Gastroesophageal sphincter (tissue), 3 donors: ENCODE results near the gene GPR137B.
"Not testable (repeated sequence)": the region's sequence is repeated elsewhere in the genome, so short reads cannot be mapped to it uniquely, and the experiment has no call there.

ENCODE experiments used
- CTCF ChIP-seq, 4 experiments: fragments of 200-600 bp in 2 of 4; fragments of 450-650 bp in 2 of 4; sonication (generic) in 1 of 4; IDR thresholded peaks; one replicate each; pipeline ENCODE4 v1.5.1; 2017 to 2019; ENCODE audit warnings: antibody characterized with exemption in 4 of 4, mild to moderate bottlenecking in 2 of 4, moderate library complexity in 2 of 4
- EP300 ChIP-seq: sonication (generic); formaldehyde crosslinking; IDR thresholded peaks from one replicate; pipeline ENCODE4 v1.6.1; 2017; ENCODE audit warnings: antibody characterized with exemption, mild to moderate bottlenecking
- POLR2A ChIP-seq, 2 donors: fragments of 450-650 bp; IDR thresholded peaks; one replicate each; pipeline ENCODE4 v1.6.1; 2017; ENCODE audit warnings: antibody characterized with exemption in 2 of 2, mild to moderate bottlenecking in 2 of 2, moderate library complexity in 1 of 2
- POLR2AphosphoS5 ChIP-seq: sonication (generic); formaldehyde crosslinking; IDR thresholded peaks from one replicate; pipeline ENCODE4 v1.6.1; 2017; ENCODE audit warnings: antibody characterized with exemption

DNA sequence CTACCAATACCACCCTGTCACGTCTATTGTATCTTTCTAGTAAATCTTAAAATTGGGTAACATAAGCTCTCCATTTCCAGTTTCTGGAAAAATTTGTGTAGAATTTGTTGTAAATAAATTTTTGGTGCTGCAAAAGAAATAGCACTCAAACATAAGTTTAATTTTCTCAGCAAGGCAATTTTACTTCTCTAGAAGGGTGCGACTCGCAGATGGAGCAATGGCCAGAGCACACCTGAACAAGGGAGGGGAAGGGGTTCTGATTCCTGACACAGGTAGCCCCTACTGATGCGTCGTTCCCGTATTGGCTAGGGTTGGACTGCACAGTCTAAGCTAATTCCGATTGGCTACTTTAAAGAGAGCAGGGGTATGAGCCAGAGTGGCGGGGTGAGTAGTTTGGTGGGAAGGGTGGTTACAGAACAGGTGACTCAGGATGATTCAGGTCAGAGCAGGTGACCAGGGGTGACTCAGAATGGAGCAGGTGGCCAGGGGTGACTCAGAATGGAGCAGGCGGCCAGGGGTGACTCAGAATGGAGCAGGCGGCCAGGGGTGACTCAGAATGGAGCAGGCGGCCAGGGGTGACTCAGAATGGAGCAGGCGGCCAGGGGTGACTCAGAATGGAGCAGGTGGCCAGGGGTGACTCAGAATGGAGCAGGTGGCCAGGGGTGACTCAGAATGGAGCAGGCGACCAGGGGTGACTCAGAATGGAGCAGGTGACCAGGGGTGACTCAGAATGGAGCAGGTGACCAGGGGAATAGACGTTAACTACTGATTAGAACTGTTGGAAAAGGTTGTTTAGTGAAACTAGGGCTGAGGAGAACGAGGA lies 45.5 kb upstream of the GPR137B start:
- not testable (repeated sequence) for TF ChIP-seq POLR2AphosphoS5; CTCF (IDR thresholded peaks at IDR 0.05); POLR2A (IDR thresholded peaks at IDR 0.05); EP300
